A673 (cell line): ENCODE measurements around the gene TSPEAR.

Experiments used
- EZH2 ChIP-seq: fragments of 200-600 bp; sonication (generic); IDR thresholded peaks from 2 replicates; pipeline ENCODE4 v1.6.1; 2017; ENCODE audit warnings: borderline replicate concordance, low read depth, mild to moderate bottlenecking, mixed read lengths, antibody characterized with exemption, low read length; ENCODE audit not compliant: poor library complexity, severe bottlenecking
- TF ChIP-seq, protein P1 (sequence below): fragments of 300-800, 200-600 bp; sonication (generic); conservative IDR thresholded peaks from 2 replicates; pipeline ENCODE4 v1.5.1; 2017; ENCODE audit warnings: low read depth, mild to moderate bottlenecking, antibody characterized with exemption, low read length, moderate library complexity, mixed read lengths

GRCh38 chr21:44594406-44594916 lies 116.9 kb downstream of the TSPEAR start:
- TF ChIP-seq EZH2 = no peak
- TF ChIP-seq, protein P1, sequence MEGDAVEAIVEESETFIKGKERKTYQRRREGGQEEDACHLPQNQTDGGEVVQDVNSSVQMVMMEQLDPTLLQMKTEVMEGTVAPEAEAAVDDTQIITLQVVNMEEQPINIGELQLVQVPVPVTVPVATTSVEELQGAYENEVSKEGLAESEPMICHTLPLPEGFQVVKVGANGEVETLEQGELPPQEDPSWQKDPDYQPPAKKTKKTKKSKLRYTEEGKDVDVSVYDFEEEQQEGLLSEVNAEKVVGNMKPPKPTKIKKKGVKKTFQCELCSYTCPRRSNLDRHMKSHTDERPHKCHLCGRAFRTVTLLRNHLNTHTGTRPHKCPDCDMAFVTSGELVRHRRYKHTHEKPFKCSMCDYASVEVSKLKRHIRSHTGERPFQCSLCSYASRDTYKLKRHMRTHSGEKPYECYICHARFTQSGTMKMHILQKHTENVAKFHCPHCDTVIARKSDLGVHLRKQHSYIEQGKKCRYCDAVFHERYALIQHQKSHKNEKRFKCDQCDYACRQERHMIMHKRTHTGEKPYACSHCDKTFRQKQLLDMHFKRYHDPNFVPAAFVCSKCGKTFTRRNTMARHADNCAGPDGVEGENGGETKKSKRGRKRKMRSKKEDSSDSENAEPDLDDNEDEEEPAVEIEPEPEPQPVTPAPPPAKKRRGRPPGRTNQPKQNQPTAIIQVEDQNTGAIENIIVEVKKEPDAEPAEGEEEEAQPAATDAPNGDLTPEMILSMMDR = no peak
